Coronary artery (tissue), 2 donors: ENCODE measurements around the gene EFNA2.
A peak's percentile ranks its signal among the peaks of the same experiment; 100 is the strongest.

Experiments used
- DNase-seq: peaks from one replicate; pipeline ENCODE4 v3.0.0-alpha.2; 2017; ENCODE audit warnings: low spot score
- H3K27ac ChIP-seq, 2 donors: fragments of 200-600 bp; sonication (generic); one replicate each; pipeline ENCODE4 v1.5.1; 2016 to 2019
- H3K4me3 ChIP-seq: fragments of 200-600 bp; sonication (generic); 2 replicates; pipeline ENCODE4 v1.5.1; 2016; ENCODE audit warnings: mild to moderate bottlenecking, moderate library complexity
- CTCF ChIP-seq: fragments of 200-600 bp; sonication (generic); IDR thresholded peaks from one replicate; pipeline ENCODE4 v1.5.1; 2019; ENCODE audit warnings: antibody characterized with exemption

EFNA2 gene

GRCh38 chr19:1262623-1263123 lies 23.0 kb upstream of the EFNA2 start:
- peak overlapping the region; percentile 93 for H3K4me3 ChIP-seq
- no peak for TF ChIP-seq CTCF
- DNase-seq: no peak
- H3K27ac ChIP-seq: peak overlapping the region; percentile 78 to 99

GRCh38 chr19:1263188-1263587 lies 22.5 kb upstream of the EFNA2 start:
- DNase-seq: no peak
- TF ChIP-seq CTCF: no peak
- Histone ChIP-seq H3K27ac (peak overlapping the region; percentile 78 to 99), H3K4me3 (no peak overlapping the region)

GRCh38 chr19:1264801-1265614 lies 20.7 kb upstream of the EFNA2 start:
- TF ChIP-seq CTCF: no peak
- H3K4me3 ChIP-seq: peak overlapping the region; percentile 73
- no peak for DNase-seq
- H3K27ac ChIP-seq: peak overlapping the region; percentile 85 to 90

- H3K27ac ChIP-seq: peak overlapping the region; percentile 85 to 90
- no peak for TF ChIP-seq CTCF
- DNase-seq: peak; percentile 93
- H3K4me3 ChIP-seq: peak overlapping the region; percentile 73
Measured at GRCh38 chr19:1265615-1266128, 20.0 kb upstream of the EFNA2 start.

- peak overlapping the region; percentile 85 to 90 for H3K27ac ChIP-seq
- no peak for TF ChIP-seq CTCF
- H3K4me3 ChIP-seq: peak overlapping the region; percentile 73
- peak; percentile 90 for DNase-seq
Measured at GRCh38 chr19:1266129-1266915, 19.4 kb upstream of the EFNA2 start.

GRCh38 chr19:1266916-1267476 lies 18.7 kb upstream of the EFNA2 start:
- DNase-seq: peak; percentile 87
- H3K27ac ChIP-seq: peak overlapping the region; percentile 85 to 90
- peak overlapping the region; percentile 73 for H3K4me3 ChIP-seq
- TF ChIP-seq CTCF: peak; percentile 98
